CD4-positive, alpha-beta T cell treated with Interleukin-17A for 1 hour (primary cell): ENCODE results near the gene SRXN1.
"Not testable (repeated sequence)": the region's sequence is repeated elsewhere in the genome, so short reads cannot be mapped to it uniquely, and the experiment has no call there.

ENCODE experiments used
- DNase-seq: peaks from one replicate; pipeline ENCODE4 v3.0.0-alpha.2; 2020

Gene SRXN1

GRCh38 chr20:653590-654416 lies 803 bp upstream of the SRXN1 start:
- DNase-seq = no peak

GRCh38 chr20:652615-653109 lies 338 bp downstream of the SRXN1 start:
- DNase-seq = peak; percentile 21

- DNase-seq = no peak
Observed at GRCh38 chr20:651713-652614, 1.0 kb downstream of the SRXN1 start.

GRCh38 chr20:650954-651353 lies 2.0 kb downstream of the SRXN1 start:
- DNase-seq = no peak

- no peak for DNase-seq
Observed at GRCh38 chr20:650281-650680, 2.7 kb downstream of the SRXN1 start.

GRCh38 chr20:647479-648019 lies 5.5 kb downstream of the SRXN1 start:
- DNase-seq = no peak

- DNase-seq = no peak
Observed at GRCh38 chr20:646868-647233, 6.1 kb downstream of the SRXN1 start.

GRCh38 chr20:646107-646867 lies 6.7 kb downstream of the SRXN1 start:
- DNase-seq = no peak

- peak; percentile 69 for DNase-seq
Observed at GRCh38 chr20:645318-646106, 7.5 kb downstream of the SRXN1 start.

GRCh38 chr20:644692-645317 lies 8.2 kb downstream of the SRXN1 start:
- DNase-seq = no peak

GRCh38 chr20:642398-643174 lies 10.4 kb downstream of the SRXN1 start:
- no peak for DNase-seq

- not testable (repeated sequence) for DNase-seq
Observed at GRCh38 chr20:642013-642397, 11.0 kb downstream of the SRXN1 start.

GRCh38 chr20:641516-641875 lies 11.5 kb downstream of the SRXN1 start:
- no peak for DNase-seq

GRCh38 chr20:640674-641515 lies 12.1 kb downstream of the SRXN1 start:
- no peak for DNase-seq

- no peak for DNase-seq
Observed at GRCh38 chr20:638579-638978, 14.4 kb downstream of the SRXN1 start.

GRCh38 chr20:637559-637958 lies 15.4 kb downstream of the SRXN1 start:
- DNase-seq = no peak

GRCh38 chr20:635893-636338 lies 17.1 kb downstream of the SRXN1 start:
- no peak for DNase-seq

GRCh38 chr20:635028-635892 lies 17.7 kb downstream of the SRXN1 start:
- no peak for DNase-seq
